Upper lobe of right lung (tissue), 1 donor: ENCODE results near the gene GBA3. TPM values are rescaled to one million over a fixed set of nuclear protein-coding genes. Genes with fewer than 3 reads are reported as not detected.

Source experiments
- ATAC-seq: fragments of 200-7000 bp; cut with Tn5 transposase; one replicate; pipeline ENCODE4 v1.9.1; 2020; ENCODE audit warnings: mild to moderate bottlenecking, moderate library complexity
- DNase-seq: peaks from one replicate; pipeline ENCODE4 v3.0.0-alpha.2; 2020
- H3K27ac ChIP-seq: fragments of 200-600 bp; one replicate; pipeline ENCODE4 v1.8.0; 2022
- H3K27me3 ChIP-seq: fragments of 200-600 bp; one replicate; pipeline ENCODE4 v1.8.0; 2022; ENCODE audit warnings: mild to moderate bottlenecking
- H3K36me3 ChIP-seq: fragments of 200-600 bp; one replicate; pipeline ENCODE4 v1.8.0; 2022
- H3K4me1 ChIP-seq: fragments of 200-600 bp; one replicate; pipeline ENCODE4 v1.8.0; 2022
- H3K4me3 ChIP-seq: fragments of 200-600 bp; one replicate; pipeline ENCODE4 v1.8.0; 2022; ENCODE audit warnings: mild to moderate bottlenecking
- H3K9me3 ChIP-seq: fragments of 200-600 bp; one replicate; pipeline ENCODE4 v1.8.0; 2022
- intact Hi-C: fragments of 100-400 bp; cut with DNase I; formaldehyde crosslinking; loops from one replicate; pipeline ENCODE4 v1.11.0; 2022
- total RNA-seq: library from RNA; stranded (reverse); fragmentation: NEBNext Ultra II Directional; extraction: Animal tissue kit (Norgen Biotek cat#: 25700); gene quantifications from one replicate; pipeline ENCODE4 v1.2.1, GENCODE V29; 2021
- TF ChIP-seq, protein P1 (sequence below): fragments of 200-600 bp; IDR thresholded peaks from one replicate; pipeline ENCODE4 v1.8.0; 2022; ENCODE audit warnings: antibody characterized with exemption
- donor health status: DM: no; HTN: yes; CAD: no; lungs with severe emphysema.

The GBA3 gene
- total RNA-seq, 1 donor from 2014 or later: 0.26 TPM

DNA sequence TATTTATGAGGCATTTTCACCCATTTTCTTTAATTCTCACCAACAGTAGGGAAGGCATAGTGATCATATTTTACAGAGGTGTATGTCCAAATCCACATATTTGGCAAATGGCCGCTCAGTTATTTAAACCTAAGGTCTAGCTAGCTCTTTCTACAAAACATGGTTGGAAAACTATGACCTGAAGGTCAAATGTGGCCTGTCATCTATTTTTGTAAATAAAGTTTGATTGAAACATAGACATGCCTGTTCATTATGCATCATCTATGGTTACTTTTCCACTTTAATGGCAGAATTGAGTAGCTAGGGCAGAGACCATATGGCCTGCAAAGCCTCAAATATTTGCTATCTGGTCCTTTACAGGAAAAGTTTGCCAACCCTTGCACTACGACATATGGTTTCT, 44.2 kb downstream of the GBA3 start:
- Histone ChIP-seq H3K4me1 (no peaks in the 10 kb centered on the region), H3K4me3 (no peak overlapping the region), H3K27me3 (no peaks in the 10 kb centered on the region), H3K9me3 (no peaks in the 10 kb centered on the region), H3K36me3 (no peaks in the 10 kb centered on the region), H3K27ac (no peak overlapping the region)
- ATAC-seq (no peak), DNase-seq (no peak)
- intact Hi-C loops: no loop called here
- TF ChIP-seq, protein P1, sequence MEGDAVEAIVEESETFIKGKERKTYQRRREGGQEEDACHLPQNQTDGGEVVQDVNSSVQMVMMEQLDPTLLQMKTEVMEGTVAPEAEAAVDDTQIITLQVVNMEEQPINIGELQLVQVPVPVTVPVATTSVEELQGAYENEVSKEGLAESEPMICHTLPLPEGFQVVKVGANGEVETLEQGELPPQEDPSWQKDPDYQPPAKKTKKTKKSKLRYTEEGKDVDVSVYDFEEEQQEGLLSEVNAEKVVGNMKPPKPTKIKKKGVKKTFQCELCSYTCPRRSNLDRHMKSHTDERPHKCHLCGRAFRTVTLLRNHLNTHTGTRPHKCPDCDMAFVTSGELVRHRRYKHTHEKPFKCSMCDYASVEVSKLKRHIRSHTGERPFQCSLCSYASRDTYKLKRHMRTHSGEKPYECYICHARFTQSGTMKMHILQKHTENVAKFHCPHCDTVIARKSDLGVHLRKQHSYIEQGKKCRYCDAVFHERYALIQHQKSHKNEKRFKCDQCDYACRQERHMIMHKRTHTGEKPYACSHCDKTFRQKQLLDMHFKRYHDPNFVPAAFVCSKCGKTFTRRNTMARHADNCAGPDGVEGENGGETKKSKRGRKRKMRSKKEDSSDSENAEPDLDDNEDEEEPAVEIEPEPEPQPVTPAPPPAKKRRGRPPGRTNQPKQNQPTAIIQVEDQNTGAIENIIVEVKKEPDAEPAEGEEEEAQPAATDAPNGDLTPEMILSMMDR: no peak

DNA sequence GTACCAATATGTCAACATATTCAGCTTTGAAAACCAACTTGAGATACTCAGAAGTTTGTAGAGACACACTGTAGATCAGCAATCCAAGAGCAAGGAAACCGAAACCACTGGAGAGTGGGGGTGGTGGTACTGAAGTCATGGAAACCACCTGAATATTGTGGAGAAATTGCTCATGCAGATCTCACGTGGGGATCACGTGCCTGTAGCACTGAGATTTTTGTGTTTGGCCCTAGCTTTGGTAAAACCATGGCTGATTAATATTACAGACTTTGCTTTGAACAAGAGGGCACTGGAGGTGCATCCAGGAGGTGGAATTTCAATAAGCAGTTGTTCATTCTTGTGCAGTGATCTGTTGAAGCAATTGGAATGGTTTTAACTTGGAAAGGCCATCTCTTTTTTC, 47.2 kb downstream of the GBA3 start:
- DNase-seq (no peak), ATAC-seq (no peak)
- Histone ChIP-seq H3K27me3 (no peaks in the 10 kb centered on the region), H3K4me1 (no peaks in the 10 kb centered on the region), H3K27ac (no peak overlapping the region), H3K9me3 (no peaks in the 10 kb centered on the region), H3K36me3 (no peaks in the 10 kb centered on the region), H3K4me3 (no peak overlapping the region)
- TF ChIP-seq, protein P1: no peak
- intact Hi-C loops: no loop called here

DNA sequence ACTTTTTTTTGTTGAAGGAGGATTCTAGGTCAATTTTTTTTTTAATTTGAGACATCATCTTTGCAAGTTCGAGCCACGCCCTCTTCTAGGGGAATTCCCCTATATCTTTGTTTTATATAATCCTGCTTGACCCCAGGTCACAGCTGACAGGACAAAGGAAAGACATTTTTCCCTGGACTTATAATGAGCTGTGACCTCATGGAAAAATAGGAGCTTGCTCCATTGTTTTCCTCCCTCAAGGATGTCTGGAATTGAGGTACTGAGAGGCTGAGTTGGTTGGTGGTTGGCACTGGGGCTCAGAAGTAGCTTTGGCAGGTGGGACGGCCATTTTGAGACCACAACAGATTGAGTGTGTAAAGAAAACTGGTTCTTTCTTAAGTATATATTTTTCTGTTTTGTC, 49.0 kb downstream of the GBA3 start:
- intact Hi-C loops: no loop called here
- Histone ChIP-seq H3K4me3 (no peak overlapping the region), H3K9me3 (no peaks in the 10 kb centered on the region), H3K27me3 (no peaks in the 10 kb centered on the region), H3K36me3 (no peaks in the 10 kb centered on the region), H3K4me1 (no peaks in the 10 kb centered on the region), H3K27ac (no peak overlapping the region)
- DNase-seq: no peak
- TF ChIP-seq, protein P1: no peak
- no peak for ATAC-seq

DNA sequence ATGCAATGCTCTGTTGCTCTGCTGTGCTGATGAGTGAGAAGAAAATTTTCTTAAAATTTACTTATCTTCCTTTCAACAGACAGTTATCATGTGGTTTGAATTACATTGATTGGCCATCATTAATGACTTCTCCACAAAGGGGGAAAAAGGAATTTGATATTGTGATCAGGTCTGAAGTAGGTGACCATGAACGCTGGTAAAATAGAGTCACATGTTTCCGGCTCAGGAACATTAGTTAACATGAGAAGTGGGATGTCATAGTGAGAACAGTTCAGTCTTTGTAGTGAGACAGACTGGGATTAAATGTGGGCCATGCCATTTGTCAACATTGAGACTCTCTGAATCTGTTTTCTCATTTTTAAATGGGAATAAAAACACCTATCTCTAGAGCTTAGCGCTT, 50.6 kb downstream of the GBA3 start:
- Histone ChIP-seq H3K4me1 (no peaks in the 10 kb centered on the region), H3K36me3 (no peaks in the 10 kb centered on the region), H3K9me3 (no peaks in the 10 kb centered on the region), H3K27ac (no peak overlapping the region), H3K4me3 (no peak overlapping the region), H3K27me3 (no peaks in the 10 kb centered on the region)
- ATAC-seq: no peak
- no peak for DNase-seq
- intact Hi-C loops: no loop called here
- TF ChIP-seq, protein P1: no peak

DNA sequence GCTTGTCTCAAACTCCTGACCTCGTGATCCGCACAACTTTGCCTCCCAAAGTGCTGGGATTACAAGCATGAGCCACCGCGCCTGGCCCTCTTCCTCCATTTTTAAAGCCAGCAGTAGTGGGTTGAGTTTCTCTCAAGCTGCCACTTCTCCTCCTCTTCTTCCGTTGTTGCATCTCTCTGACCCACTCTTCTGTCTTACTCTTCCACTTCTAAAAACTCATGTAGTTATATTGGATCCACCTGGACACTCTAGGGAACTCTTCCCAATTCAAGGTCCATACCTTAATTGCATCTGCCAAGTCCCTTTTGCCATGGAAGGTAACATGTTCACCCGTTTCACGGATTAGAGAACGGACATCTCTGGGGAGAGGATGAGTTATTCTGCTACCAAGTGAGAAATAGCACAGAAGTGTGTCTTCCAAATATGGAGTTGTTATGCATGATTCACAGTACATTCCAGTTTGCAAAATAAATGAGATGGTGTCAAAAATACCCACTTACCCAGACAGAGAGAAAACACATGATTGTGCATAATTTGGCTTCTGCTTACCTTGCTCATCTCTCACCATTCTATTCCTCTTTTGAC, 51.8 kb downstream of the GBA3 start:
- TF ChIP-seq, protein P1: no peak
- intact Hi-C loops: no loop called here
- Histone ChIP-seq H3K4me3 (no peak overlapping the region), H3K27me3 (no peaks in the 10 kb centered on the region), H3K9me3 (no peaks in the 10 kb centered on the region), H3K27ac (no peak overlapping the region), H3K4me1 (no peaks in the 10 kb centered on the region), H3K36me3 (no peaks in the 10 kb centered on the region)
- DNase-seq: no peak
- ATAC-seq: no peak

DNA sequence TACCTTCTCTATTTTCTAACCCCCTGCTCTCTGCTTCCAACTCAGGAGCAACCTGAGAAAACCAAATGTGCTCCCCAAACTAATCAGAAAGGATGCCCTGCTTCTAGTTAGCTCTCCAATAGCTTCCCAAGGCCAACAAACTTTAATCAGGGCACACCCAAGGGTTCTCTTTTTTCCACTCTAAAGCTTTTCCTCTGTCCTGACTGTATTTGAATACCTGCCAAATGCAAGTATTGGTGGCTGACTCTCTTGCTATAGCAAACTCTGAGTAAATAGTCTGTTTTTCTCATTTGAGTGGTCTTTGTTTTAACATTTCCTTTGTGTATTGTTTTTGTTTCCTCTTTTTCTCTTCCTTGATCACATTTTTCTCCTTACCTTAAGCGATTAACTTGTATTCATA, 52.5 kb downstream of the GBA3 start:
- no peaks in the 10 kb centered on the region for H3K27me3 ChIP-seq
- H3K36me3 ChIP-seq: no peaks in the 10 kb centered on the region
- no peak overlapping the region for H3K4me3 ChIP-seq
- H3K27ac ChIP-seq: no peak overlapping the region
- TF ChIP-seq, protein P1: no peak
- no peaks in the 10 kb centered on the region for H3K4me1 ChIP-seq
- intact Hi-C loops: no loop called here
- no peak for DNase-seq
- no peak for ATAC-seq
- H3K9me3 ChIP-seq: no peaks in the 10 kb centered on the region
